Subcutaneous adipose tissue (tissue), 4 donors: ENCODE measurements around the gene LZTS3. TPM values are rescaled to one million over a fixed set of nuclear protein-coding genes. Genes with fewer than 3 reads are reported as not detected.

Experiments
- total RNA-seq, 4 donors: library from RNA; depleted of rRNA; stranded (reverse); fragments of >200 nt; gene quantifications; one replicate each; pipeline ENCODE4 v1.1.0, GENCODE V29; 2016
- TF ChIP-seq, protein P1 (sequence below): fragments of 450-650 bp; IDR thresholded peaks from one replicate; pipeline ENCODE4 v1.5.1; 2016; ENCODE audit warnings: low read depth, mild to moderate bottlenecking, control low read depth, antibody characterized with exemption, moderate library complexity

Gene LZTS3
- total RNA-seq, 4 donors from 2014 or later = 2.8 to 7.9 (median 5.2) TPM

GRCh38 chr20:3133155-3133554, 40.2 kb downstream of the LZTS3 start:
- TF ChIP-seq, protein P1, sequence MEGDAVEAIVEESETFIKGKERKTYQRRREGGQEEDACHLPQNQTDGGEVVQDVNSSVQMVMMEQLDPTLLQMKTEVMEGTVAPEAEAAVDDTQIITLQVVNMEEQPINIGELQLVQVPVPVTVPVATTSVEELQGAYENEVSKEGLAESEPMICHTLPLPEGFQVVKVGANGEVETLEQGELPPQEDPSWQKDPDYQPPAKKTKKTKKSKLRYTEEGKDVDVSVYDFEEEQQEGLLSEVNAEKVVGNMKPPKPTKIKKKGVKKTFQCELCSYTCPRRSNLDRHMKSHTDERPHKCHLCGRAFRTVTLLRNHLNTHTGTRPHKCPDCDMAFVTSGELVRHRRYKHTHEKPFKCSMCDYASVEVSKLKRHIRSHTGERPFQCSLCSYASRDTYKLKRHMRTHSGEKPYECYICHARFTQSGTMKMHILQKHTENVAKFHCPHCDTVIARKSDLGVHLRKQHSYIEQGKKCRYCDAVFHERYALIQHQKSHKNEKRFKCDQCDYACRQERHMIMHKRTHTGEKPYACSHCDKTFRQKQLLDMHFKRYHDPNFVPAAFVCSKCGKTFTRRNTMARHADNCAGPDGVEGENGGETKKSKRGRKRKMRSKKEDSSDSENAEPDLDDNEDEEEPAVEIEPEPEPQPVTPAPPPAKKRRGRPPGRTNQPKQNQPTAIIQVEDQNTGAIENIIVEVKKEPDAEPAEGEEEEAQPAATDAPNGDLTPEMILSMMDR = no peak

DNA sequence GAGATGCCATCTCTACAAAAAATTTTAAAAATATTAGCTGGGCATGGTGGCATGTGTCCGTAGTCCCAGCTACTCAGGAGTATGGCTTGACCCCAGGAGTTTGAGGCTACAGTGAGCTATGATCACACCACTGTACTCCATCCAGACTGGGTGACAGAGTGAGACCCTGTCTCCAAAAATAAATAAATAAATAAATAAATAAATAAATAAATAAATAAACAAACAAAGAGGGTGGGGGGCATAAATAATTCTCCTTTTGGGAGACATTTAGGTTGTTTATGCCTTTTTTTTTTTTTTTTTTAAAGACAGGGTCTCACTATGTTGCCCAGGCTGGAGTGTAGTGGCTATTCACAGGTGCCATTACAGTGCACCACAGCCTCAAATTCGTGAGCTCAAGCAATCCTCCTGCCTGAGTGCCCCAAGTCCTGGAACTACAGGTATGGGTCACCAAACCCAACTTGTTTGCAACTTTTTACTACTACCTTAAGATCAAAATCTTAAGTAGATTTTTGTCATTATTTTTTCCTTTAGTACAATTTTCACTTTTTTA, 43.2 kb downstream of the LZTS3 start:
- TF ChIP-seq, protein P1 = no peak

GRCh38 chr20:3129094-3129493, 44.3 kb downstream of the LZTS3 start:
- TF ChIP-seq, protein P1 = no peak

DNA sequence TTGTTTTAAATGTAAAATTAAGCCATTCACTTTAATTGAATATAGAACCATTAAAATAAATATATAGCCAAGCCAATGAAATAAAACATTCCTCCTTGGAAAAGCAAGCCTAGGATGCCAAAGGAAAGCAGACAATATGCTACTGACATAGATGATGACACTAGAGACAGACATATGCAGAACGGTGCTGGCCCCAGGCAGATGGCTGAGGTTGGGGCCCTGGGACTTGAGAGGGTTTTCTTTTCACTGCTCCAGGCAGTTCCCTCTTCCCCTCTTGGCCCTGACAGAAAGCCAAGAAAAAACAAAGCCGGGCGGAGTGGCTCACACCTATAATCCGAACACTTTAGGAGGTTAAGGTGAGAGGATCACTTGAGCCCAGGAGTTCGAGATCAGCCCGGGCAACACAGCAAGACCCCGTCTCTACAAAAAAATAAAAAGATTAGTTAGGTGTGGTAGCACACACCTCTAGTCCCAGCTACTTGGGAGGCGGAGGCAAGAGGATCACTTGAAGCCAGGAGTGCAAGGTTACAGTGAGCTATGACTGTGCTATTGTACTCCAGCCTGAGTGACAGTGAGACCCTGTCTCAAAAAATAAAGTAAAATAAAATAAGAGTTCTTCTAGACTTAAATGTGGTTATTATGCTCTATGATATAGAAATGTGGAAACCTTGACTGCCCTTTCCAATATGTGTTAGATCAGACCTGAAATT, 44.9 kb downstream of the LZTS3 start:
- TF ChIP-seq, protein P1 = no peak

GRCh38 chr20:3126527-3126859, 46.9 kb downstream of the LZTS3 start:
- TF ChIP-seq, protein P1 = no peak

DNA sequence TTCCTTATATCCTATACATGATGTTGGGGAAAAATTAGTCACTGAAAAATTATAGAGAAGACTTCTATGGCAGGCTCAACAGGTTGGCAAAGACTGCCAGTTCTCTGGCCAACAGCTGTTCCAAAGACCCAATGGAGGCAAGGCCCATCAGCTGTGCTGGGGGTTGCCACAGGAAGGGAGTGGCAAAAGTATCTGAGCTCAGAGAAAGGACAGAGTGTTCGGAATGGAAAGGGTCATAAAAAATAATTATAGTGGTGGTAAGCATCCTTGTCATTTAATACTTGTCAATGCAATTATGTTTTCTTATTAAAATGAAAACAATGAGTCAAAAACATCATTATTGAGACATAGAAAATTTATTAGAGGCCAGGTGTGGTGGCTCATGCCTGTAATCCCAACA, 49.8 kb downstream of the LZTS3 start:
- TF ChIP-seq, protein P1 = no peak

- TF ChIP-seq, protein P1 = no peak
Measured at GRCh38 chr20:3121955-3122610, 51.3 kb downstream of the LZTS3 start.
